ENCODE data around the gene HBA2. TPM values are rescaled to one million over a fixed set of nuclear protein-coding genes. Genes with fewer than 3 reads are reported as not detected.

Gene HBA2
- total and polyA plus RNA-seq, 7 donors = 3.7 to 109 (median 6.2) TPM; not detected in 1

DNA sequence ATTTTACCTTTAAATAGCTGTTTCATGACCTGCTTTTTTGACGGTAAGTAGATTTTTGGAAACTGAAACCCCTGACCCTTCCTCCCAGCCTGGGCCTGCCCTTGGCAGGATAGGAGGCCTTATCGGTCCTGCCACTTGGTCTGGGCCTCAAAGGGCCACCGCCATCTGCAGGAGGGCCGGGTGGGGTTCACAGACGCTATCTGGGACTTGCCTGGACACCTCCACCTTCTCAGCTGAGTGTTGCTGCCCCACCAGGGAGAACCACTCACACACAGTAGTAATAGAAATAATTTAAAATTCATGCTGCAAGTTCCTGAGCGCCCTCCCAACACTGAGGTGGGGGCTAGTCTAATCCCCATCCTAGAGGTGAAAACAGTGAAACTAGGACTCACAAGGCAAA lies 29.6 kb upstream of the HBA2 start:
- Histone ChIP-seq H3K4me1 (peaks cover 0 to 7% (median 0%) of the 10 kb centered on the region in 4 donors), H3K27ac (no peak overlapping the region), H3K4me3 (no peak overlapping the region), H3K27me3 (no peaks in the 10 kb centered on the region), H3K9me3 (no peaks in the 10 kb centered on the region), H3K36me3 (no peaks in the 10 kb centered on the region)
- WGBS, 2 donors = 85 to 89% methylated on average over 6 of the region's 6 CpGs
- no peak for DNase-seq
- TF ChIP-seq EP300 (IDR thresholded peaks at IDR 0.05) (no peak), POLR2AphosphoS5 (IDR thresholded peaks at IDR 0.05) (no peak), POLR2A (IDR thresholded peaks at IDR 0.05) (no peak)
- TF ChIP-seq, protein P1, sequence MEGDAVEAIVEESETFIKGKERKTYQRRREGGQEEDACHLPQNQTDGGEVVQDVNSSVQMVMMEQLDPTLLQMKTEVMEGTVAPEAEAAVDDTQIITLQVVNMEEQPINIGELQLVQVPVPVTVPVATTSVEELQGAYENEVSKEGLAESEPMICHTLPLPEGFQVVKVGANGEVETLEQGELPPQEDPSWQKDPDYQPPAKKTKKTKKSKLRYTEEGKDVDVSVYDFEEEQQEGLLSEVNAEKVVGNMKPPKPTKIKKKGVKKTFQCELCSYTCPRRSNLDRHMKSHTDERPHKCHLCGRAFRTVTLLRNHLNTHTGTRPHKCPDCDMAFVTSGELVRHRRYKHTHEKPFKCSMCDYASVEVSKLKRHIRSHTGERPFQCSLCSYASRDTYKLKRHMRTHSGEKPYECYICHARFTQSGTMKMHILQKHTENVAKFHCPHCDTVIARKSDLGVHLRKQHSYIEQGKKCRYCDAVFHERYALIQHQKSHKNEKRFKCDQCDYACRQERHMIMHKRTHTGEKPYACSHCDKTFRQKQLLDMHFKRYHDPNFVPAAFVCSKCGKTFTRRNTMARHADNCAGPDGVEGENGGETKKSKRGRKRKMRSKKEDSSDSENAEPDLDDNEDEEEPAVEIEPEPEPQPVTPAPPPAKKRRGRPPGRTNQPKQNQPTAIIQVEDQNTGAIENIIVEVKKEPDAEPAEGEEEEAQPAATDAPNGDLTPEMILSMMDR (IDR thresholded peaks at IDR 0.05) = no peak
- intact Hi-C loops (cut with DNase I) = no loop called here

DNA sequence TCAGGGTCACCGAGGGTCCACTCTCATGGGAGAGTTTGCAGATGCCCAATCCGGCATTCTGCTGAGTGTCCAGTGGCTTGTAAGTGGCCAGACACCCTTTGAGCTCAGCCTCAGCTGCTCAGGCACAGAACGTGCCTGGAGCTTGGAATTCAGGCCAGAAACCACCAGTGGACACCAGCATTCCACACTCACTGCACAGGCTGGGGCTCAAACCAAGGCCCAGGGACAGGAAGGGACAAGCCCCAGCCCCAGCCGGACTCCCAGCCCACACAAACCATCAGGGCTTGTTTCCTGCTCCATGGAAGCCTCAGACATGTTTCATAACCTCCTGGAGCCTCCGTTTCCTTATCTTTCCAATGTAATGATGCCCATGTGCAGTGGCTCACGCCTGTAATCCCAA lies 29.2 kb upstream of the HBA2 start:
- intact Hi-C loops (cut with DNase I) = no loop called here
- Histone ChIP-seq H3K4me1 (peaks cover 0 to 7% (median 0%) of the 10 kb centered on the region in 4 donors), H3K9me3 (no peaks in the 10 kb centered on the region), H3K4me3 (no peak overlapping the region), H3K27ac (no peak overlapping the region), H3K36me3 (no peaks in the 10 kb centered on the region), H3K27me3 (no peaks in the 10 kb centered on the region)
- TF ChIP-seq POLR2A (IDR thresholded peaks at IDR 0.05) = no peak
- TF ChIP-seq, protein P1 (IDR thresholded peaks at IDR 0.05) = no peak
- WGBS, 2 donors = 63 to 70% methylated on average over 6 of the region's 6 CpGs
- DNase-seq = no peak

DNA sequence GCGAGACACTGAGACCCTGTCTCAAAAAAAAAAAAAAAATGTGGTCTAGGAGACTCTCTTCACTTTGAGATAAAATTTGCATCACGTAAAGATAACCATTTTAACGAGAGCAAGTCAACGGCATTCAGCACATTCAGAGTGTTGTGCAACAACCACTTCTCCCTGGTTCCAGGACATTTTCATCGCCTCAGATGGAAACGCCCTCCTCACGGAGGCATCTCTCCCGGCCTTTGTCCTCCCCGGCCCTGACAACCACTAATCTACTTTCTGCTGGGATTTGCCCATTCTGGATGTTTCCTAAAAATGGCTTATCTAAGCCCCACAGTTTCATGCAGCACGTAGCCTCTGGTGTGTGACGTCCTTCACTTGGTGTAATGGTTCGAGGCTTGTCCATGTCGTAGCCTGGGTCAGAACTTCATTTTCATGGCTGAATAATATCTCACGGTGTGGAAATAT lies 27.9 kb upstream of the HBA2 start:
- H3K4me1 ChIP-seq = no peaks in the 10 kb centered on the region
- H3K4me3 ChIP-seq = no peak overlapping the region
- intact Hi-C loops (cut with DNase I) = no loop called here
- 65 to 81% methylated on average over 14 of the region's 14 CpGs for WGBS, 2 donors
- H3K36me3 ChIP-seq = no peaks in the 10 kb centered on the region
- no peak overlapping the region for H3K27ac ChIP-seq
- no peaks in the 10 kb centered on the region for H3K27me3 ChIP-seq
- no peaks in the 10 kb centered on the region for H3K9me3 ChIP-seq
- DNase-seq = no peak
- no peak for TF ChIP-seq EP300 (IDR thresholded peaks at IDR 0.05)
- no peak for TF ChIP-seq POLR2AphosphoS5 (IDR thresholded peaks at IDR 0.05)
- TF ChIP-seq POLR2A (IDR thresholded peaks at IDR 0.05) = no peak
- TF ChIP-seq, protein P1 (IDR thresholded peaks at IDR 0.05) = no peak

DNA sequence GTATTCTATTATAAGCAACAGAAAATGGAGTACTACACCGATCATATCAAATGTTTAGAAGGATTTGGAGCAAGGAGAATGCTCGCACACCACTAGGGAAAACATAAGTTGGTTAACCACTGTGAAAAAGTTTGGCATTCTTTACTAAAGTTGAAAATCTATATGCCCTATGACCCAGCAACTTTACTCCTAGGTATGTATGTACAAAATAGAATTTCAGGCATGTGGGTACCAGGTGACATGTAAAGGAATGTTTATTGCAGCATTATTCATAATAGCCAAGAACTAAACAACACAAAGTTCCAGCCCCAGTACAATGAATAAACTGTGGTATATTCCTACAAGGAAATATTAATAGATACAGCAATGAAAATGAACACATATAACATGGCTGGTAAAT lies 26.0 kb upstream of the HBA2 start:
- no peaks in the 10 kb centered on the region for H3K4me1 ChIP-seq
- no peak overlapping the region for H3K27ac ChIP-seq
- no peaks in the 10 kb centered on the region for H3K36me3 ChIP-seq
- H3K4me3 ChIP-seq = no peak overlapping the region
- no peak for DNase-seq
- TF ChIP-seq, protein P1 (IDR thresholded peaks at IDR 0.05) = no peak
- TF ChIP-seq EP300 (IDR thresholded peaks at IDR 0.05) (no peak), POLR2AphosphoS5 (IDR thresholded peaks at IDR 0.05) (no peak), POLR2A (IDR thresholded peaks at IDR 0.05) (no peak)
- WGBS, 2 donors = 87 to 91% methylated on average over 2 of the region's 2 CpGs
- H3K9me3 ChIP-seq = no peaks in the 10 kb centered on the region
- H3K27me3 ChIP-seq = no peaks in the 10 kb centered on the region
- intact Hi-C loops (cut with DNase I) = no loop called here

DNA sequence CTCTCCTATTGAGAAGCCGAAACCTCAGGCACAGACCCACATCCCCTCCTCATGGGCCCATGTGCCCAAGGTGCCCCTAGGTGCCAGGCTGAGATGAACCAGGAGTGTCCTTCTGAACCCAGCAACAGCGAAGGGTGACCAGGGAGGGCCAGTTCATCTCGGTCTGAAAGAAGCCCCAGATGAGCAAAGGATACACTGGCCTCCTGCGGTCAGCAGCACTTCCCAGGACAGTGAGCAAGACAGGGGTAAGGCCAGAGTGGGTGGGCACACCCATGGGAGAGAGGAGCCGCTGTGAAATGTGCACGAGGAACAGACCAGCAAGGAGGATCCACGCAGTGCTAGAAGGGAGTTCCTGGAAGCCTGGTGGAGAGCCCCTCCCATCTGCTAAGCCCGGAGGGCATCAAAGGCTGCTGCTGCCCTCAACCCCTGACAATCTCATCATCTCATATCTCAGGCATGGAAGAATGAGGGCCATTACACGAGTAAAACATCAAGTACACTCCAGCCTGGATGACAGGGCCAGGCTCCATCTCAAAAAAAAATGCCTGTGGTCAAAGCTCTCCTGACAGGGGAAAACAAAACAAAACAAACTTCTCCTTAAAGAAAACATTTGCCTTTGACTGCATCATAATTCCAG lies 23.5 kb upstream of the HBA2 start:
- H3K4me3 ChIP-seq = no peak overlapping the region
- no peaks in the 10 kb centered on the region for H3K9me3 ChIP-seq
- peaks cover 0 to under 1% (median 0%) of the 10 kb centered on the region in 3 donors for H3K27me3 ChIP-seq
- H3K36me3 ChIP-seq = no peaks in the 10 kb centered on the region
- intact Hi-C loops (cut with DNase I) = no loop called here
- 40 to 56% methylated on average over 9 of the region's 9 CpGs for WGBS, 2 donors
- H3K27ac ChIP-seq = no peak overlapping the region
- TF ChIP-seq POLR2AphosphoS5 (IDR thresholded peaks at IDR 0.05) (no peak), POLR2A (IDR thresholded peaks at IDR 0.05) (no peak), EP300 (IDR thresholded peaks at IDR 0.05) (no peak)
- TF ChIP-seq, protein P1 (IDR thresholded peaks at IDR 0.05) = no peak
- H3K4me1 ChIP-seq = peaks cover 0 to under 1% (median under 1%) of the 10 kb centered on the region in 4 donors
- no peak for DNase-seq

Measured in sigmoid colon (tissue), 7 donors.